ENCODE results near the gene FREM1.

The FREM1 gene

DNA sequence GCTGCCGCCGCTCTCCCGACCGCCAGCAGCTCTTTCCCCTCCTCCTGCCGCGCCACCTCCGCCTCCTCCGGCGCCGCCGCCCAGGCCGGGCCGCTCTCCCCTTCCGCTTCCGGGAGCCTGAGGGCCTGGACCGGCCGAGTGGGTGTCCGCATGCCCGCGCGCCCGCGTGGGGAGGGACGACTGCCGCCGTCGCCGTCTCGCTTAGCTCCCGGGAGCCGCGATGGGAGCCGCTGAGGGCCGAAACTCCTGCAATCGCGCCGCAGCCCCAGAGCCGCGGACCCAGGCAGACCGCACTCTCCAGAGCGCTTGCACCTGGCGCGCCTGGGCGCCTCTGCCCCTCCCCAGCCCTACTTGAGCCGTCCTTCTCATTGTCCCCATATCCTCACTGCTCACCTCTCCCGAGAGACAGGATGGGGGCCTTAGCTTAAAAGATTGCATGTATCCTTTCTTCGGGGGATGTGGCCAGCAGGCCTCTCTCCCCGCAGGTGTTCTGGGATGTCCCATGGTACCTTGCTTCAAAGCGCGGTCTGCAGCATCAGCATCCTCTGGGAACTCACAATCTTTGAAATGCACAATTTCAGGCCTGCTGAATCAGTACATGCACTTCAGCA is 216.9 kb downstream of the FREM1 start, which contains the start of gene ZDHHC21:
TSS of gene ZDHHC21 (minus strand) at position 182 of the 611 bp plus-strand sequence. CDS start 19,092 bp downstream, outside the sequence.
- peaks cover 25% of the 10 kb centered on the region for H3K4me1 ChIP-seq
- H4K20me1 ChIP-seq: no peaks in the 10 kb centered on the region
- no peaks in the 10 kb centered on the region for H3K9me3 ChIP-seq
- H3K27me3 ChIP-seq: no peaks in the 10 kb centered on the region
- peak within 1 kb of the TSS; percentile 87 for H3K4me2 ChIP-seq
- peak within 1 kb of the TSS; percentile 87 for H3K27ac ChIP-seq
- peak within 1 kb of the TSS; percentile 81 for H3K9ac ChIP-seq
- H3K36me3 ChIP-seq: peaks cover 17% of the 10 kb centered on the region
- TF ChIP-seq Cebpa-rat (IDR thresholded peaks at IDR 0.05): no peak
- peak within 1 kb of the TSS; percentile 77 for H3K4me3 ChIP-seq

DNA sequence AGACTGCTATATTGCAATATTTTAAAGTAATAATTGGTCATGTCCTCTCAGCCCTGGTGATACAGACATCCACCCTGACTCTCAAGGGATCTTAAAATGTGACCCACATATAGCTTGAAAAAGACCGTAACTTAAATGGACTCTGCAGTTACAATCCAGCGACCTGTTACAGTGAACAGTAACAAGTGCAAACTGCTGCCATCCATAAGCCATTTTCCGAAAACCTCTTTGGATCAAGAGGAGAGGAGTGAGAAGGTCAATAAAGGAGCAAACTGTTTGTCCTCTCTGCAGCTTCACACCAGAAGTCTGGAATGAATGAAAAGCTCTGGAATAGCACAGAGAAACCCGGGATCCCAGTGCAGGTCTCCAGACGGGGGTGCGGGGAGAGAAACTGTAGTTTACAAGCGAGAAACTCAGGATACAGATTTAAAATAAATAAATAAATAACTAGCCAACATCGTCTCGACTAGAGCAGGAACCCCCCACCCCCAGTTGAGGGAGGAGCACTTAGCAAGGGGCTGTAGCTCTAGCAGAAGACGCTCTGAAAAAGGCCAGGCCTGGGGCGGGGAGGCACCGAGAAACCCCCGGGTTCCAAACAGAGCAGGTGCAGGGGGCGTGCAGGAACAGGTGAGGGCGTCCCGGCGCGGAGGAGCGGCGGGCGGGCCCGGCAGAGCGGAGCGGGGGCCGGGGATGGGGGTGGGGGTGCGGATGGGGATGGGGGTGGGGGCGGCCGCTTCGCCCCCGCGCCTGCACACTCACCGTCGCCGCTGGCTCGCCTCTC is 217.6 kb downstream of the FREM1 start:
- no peaks in the 10 kb centered on the region for H3K9me3 ChIP-seq
- no peak for TF ChIP-seq Cebpa-rat (IDR thresholded peaks at IDR 0.05)
- peaks cover 21% of the 10 kb centered on the region for H3K36me3 ChIP-seq
- H4K20me1 ChIP-seq: no peaks in the 10 kb centered on the region
- H3K9ac ChIP-seq: peak overlapping the region; percentile 81
- H3K27me3 ChIP-seq: no peaks in the 10 kb centered on the region
- H3K4me1 ChIP-seq: peaks cover 25% of the 10 kb centered on the region
- H3K4me2 ChIP-seq: peak overlapping the region; percentile 87
- H3K27ac ChIP-seq: peak overlapping the region; percentile 87
- H3K4me3 ChIP-seq: peak overlapping the region; percentile 77

DNA sequence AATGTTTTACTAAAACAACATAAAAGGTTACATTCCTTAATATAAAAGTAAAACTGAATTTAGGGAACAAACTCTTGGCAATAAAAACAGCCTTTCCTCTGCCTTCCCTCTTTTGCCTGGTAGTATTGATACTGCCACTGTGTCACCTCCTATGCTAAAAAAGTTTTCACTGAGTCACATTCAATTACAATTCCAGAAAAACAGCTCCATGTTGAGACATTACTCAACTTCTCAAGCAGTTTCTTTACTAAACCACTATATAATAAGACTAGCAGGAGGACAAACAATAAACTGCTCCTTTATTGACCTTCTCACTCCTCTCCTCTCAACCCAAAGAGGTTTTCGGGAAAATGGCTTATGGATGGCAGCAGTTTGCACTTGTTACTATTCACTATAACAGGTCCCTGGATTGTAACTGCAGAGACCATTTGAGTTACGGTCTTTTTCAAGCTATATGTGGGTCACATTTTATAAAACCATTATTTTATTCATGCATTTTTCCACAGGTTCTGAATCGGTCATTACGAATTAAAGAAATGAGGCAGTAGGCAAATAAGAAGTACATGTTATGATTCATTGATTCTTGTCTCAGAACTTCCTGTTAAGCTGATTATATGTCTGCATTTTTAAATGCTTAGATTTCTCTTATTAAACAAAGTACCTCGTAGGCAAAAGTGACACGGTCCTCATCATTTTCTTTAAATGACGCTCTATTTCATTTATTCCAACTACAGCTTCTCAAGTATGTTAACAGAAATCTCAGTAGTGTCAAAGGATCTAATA is 219.1 kb downstream of the FREM1 start:
- Histone ChIP-seq H3K9ac (no peak overlapping the region), H3K36me3 (peaks cover 35% of the 10 kb centered on the region), H3K27ac (no peak overlapping the region), H4K20me1 (no peaks in the 10 kb centered on the region), H3K27me3 (no peaks in the 10 kb centered on the region), H3K4me1 (peaks cover 25% of the 10 kb centered on the region), H3K4me2 (peak overlapping the region; percentile 79; the same call in 1 of the 2 replicates), H3K4me3 (no peak overlapping the region), H3K9me3 (peaks cover 2% of the 10 kb centered on the region; the same call in 1 of the 2 replicates)
- no peak for TF ChIP-seq Cebpa-rat (IDR thresholded peaks at IDR 0.05)

DNA sequence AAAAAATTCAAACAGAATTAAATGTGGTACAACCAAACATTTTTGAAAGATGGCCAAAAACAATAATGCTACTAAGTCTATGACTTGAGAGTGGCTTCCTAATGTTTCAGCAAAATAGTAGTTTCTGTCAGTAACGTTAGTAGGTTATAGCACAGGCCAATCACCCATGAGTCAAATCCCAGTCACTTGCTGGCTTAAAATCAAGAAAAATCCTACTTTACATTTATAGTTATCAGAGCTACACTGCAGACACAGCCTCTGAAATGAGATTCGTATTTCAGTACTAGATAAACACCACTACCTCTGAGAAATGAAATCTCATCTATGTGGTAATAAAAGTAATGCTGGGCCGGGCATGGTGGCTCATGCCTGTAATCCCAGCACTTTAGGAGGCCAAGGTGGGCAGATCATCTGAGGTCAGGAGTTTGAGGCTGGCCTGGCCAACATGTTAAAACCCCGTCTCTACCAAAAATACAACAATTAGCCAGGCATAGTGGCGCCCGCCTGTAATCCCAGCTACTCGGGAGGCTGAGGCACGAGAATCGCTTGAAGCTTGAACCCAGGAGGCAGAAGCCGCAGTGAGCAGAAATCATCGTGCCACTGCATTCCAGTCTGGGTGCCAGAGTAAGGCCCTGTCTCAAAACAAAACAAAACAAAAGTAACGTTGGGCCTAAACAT is 223.0 kb downstream of the FREM1 start:
- H3K36me3 ChIP-seq: peaks cover 42% of the 10 kb centered on the region
- no peaks in the 10 kb centered on the region for H3K27me3 ChIP-seq
- H3K4me1 ChIP-seq: peaks cover 13% of the 10 kb centered on the region
- no peak for TF ChIP-seq Cebpa-rat (IDR thresholded peaks at IDR 0.05)
- no peak overlapping the region for H3K4me2 ChIP-seq
- H3K4me3 ChIP-seq: no peak overlapping the region
- no peak overlapping the region for H3K9ac ChIP-seq
- peaks cover 9% of the 10 kb centered on the region; the same call in 1 of the 2 replicates for H3K9me3 ChIP-seq
- H4K20me1 ChIP-seq: no peaks in the 10 kb centered on the region
- H3K27ac ChIP-seq: no peak overlapping the region

DNA sequence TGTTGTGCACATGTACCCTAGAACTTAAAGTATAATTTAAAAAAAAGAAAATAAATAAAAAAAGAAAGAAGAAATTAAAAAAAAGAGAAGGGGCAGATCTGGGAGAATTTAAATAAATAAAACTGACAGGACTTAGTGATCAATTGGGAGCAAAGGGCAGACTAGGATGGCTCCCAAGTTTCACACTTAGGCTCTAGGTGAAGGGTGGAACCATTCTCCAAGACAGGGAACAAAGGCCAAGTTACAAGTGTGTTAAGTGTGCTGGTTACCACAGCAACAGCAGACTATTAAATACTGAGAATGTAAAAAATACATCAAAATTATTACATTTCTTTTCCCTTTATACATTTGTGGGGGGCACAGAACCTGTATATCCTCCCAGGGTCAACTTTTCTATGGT is 224.1 kb downstream of the FREM1 start:
- no peaks in the 10 kb centered on the region for H4K20me1 ChIP-seq
- H3K4me2 ChIP-seq: no peak overlapping the region
- peaks cover 3% of the 10 kb centered on the region; the same call in 1 of the 2 replicates for H3K4me1 ChIP-seq
- no peak overlapping the region for H3K9ac ChIP-seq
- no peak overlapping the region for H3K4me3 ChIP-seq
- H3K27me3 ChIP-seq: no peaks in the 10 kb centered on the region
- peaks cover 47% of the 10 kb centered on the region for H3K36me3 ChIP-seq
- H3K9me3 ChIP-seq: peaks cover 9% of the 10 kb centered on the region; the same call in 1 of the 2 replicates
- no peak for TF ChIP-seq Cebpa-rat (IDR thresholded peaks at IDR 0.05)
- H3K27ac ChIP-seq: no peak overlapping the region
